Gastroesophageal sphincter (tissue), 4 donors: Measurements from ENCODE around the gene KCTD1. TPM values are rescaled to one million over a fixed set of nuclear protein-coding genes. Genes with fewer than 3 reads are reported as not detected.

Experiments
- ATAC-seq: fragments of 150-250 bp; one replicate; pipeline ENCODE4 v1.9.1; 2016; ENCODE audit warnings: mild to moderate bottlenecking, moderate library complexity
- H3K27ac ChIP-seq, 4 donors: fragments of 200-600 bp; sonication (generic) in 3 of 4; 1 replicate in 3 of 4; 2 replicates in 1 of 4; pipeline ENCODE4 v1.5.1; 2016 to 2019
- H3K27me3 ChIP-seq: fragments of 200-600 bp; sonication (generic); one replicate; pipeline ENCODE4 v1.5.1; 2019
- H3K36me3 ChIP-seq, 2 donors: fragments of 200-600 bp; sonication (generic); one replicate each; pipeline ENCODE4 v1.5.1; 2019; ENCODE audit warnings: control low read depth in 1 of 2
- H3K4me1 ChIP-seq, 3 donors: fragments of 200-600 bp; sonication (generic); 1 replicate in 2 of 3; 2 replicates in 1 of 3; pipeline ENCODE4 v1.5.1; 2016 to 2019; ENCODE audit warnings: control low read depth in 2 of 3
- H3K4me3 ChIP-seq, 2 donors: fragments of 200-600 bp; sonication (generic); one replicate each; pipeline ENCODE4 v1.5.1; 2019; ENCODE audit warnings: mild to moderate bottlenecking in 1 of 2, moderate library complexity in 1 of 2
- H3K9me3 ChIP-seq, 3 donors: fragments of 200-600 bp; sonication (generic); one replicate each; pipeline ENCODE4 v1.5.1; 2017 to 2019; ENCODE audit warnings: control low read depth in 2 of 3
- EP300 ChIP-seq: sonication (generic); formaldehyde crosslinking; IDR thresholded peaks from one replicate; pipeline ENCODE4 v1.6.1; 2017; ENCODE audit warnings: antibody characterized with exemption, mild to moderate bottlenecking
- POLR2A ChIP-seq, 2 donors: fragments of 450-650 bp; IDR thresholded peaks; one replicate each; pipeline ENCODE4 v1.6.1; 2017; ENCODE audit warnings: antibody characterized with exemption in 2 of 2, mild to moderate bottlenecking in 2 of 2, moderate library complexity in 1 of 2
- POLR2AphosphoS5 ChIP-seq: sonication (generic); formaldehyde crosslinking; IDR thresholded peaks from one replicate; pipeline ENCODE4 v1.6.1; 2017; ENCODE audit warnings: antibody characterized with exemption
- WGBS, 2 donors: methylation state at CpG; one replicate each; pipeline ENCODE4 v1.1.5; 2018; ENCODE audit warnings: low coverage in 1 of 2; 5-methylcytosine and 5-hydroxymethylcytosine counted together
- total RNA-seq, 4 donors: library from RNA; depleted of rRNA; stranded (reverse); fragments of >200 nt; gene quantifications; one replicate each; pipeline ENCODE4 v1.1.0, GENCODE V29; 2016
- TF ChIP-seq, protein P1 (sequence below), 4 experiments: fragments of 200-600 bp in 2 of 4; fragments of 450-650 bp in 2 of 4; sonication (generic) in 1 of 4; IDR thresholded peaks; one replicate each; pipeline ENCODE4 v1.5.1; 2017 to 2019; ENCODE audit warnings: antibody characterized with exemption in 4 of 4, mild to moderate bottlenecking in 2 of 4, moderate library complexity in 2 of 4

Gene KCTD1
- total RNA-seq, 4 donors from 2014 or later: 13.6 to 17.1 (median 16.6) TPM

DNA sequence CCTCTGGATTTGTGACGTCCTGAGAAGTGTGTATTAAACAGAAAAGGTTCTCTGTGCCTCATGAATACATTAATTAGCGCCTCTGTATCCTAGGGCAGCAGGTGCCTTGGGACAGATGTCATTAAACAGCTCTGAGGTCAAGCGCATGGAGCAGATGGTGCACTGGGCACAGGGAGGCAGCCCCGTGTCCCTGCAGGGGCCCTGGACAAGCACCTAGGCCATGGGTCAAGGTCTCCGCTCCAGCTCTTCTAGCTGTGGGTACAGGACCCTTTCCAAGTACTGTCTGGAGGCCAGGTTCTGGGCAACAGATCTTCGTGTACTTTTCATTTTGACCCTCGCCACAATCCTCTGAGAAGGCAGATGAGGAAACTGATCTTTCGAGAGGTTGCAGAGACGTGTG is 126.4 kb downstream of the KCTD1 start:
- WGBS, 2 donors: 90% methylated on average over 2 of the region's 9 CpGs; no CpG with 5 or more reads in 1 of the 2 donors
- no peak for ATAC-seq

DNA sequence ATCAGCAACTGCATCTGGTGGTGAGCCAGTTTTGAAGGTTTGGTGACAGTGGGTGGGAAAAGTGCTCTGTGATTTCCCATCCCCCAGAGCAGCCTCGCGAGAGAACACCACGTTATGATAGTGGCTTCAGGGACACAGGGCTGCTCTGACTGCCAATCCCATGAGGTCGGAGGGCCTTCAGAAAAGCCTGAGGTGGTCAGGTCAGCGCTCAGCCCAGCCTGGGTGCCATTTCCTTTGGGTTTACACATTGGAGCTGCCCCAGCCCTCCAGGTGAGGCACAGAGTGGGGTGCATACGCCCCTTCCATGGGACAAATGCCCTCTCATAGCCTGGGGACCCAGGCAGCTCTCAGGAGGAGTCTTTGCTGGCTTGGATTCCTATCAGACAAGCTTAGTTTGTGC is 126.8 kb downstream of the KCTD1 start:
- ATAC-seq: no peak
- TF ChIP-seq POLR2A (IDR thresholded peaks at IDR 0.05): no peak
- TF ChIP-seq EP300: no peak
- TF ChIP-seq, protein P1, sequence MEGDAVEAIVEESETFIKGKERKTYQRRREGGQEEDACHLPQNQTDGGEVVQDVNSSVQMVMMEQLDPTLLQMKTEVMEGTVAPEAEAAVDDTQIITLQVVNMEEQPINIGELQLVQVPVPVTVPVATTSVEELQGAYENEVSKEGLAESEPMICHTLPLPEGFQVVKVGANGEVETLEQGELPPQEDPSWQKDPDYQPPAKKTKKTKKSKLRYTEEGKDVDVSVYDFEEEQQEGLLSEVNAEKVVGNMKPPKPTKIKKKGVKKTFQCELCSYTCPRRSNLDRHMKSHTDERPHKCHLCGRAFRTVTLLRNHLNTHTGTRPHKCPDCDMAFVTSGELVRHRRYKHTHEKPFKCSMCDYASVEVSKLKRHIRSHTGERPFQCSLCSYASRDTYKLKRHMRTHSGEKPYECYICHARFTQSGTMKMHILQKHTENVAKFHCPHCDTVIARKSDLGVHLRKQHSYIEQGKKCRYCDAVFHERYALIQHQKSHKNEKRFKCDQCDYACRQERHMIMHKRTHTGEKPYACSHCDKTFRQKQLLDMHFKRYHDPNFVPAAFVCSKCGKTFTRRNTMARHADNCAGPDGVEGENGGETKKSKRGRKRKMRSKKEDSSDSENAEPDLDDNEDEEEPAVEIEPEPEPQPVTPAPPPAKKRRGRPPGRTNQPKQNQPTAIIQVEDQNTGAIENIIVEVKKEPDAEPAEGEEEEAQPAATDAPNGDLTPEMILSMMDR (IDR thresholded peaks at IDR 0.05): no peak
- TF ChIP-seq POLR2AphosphoS5: no peak
- no peaks in the 10 kb centered on the region for H3K27me3 ChIP-seq
- H3K9me3 ChIP-seq: no peaks in the 10 kb centered on the region
- H3K4me1 ChIP-seq: no peaks in the 10 kb centered on the region
- H3K36me3 ChIP-seq: no peaks in the 10 kb centered on the region
- H3K4me3 ChIP-seq: no peak overlapping the region
- no peak overlapping the region for H3K27ac ChIP-seq
- WGBS, 2 donors: 80% methylated on average over 2 of the region's 6 CpGs; no CpG with 5 or more reads in 1 of the 2 donors

More for the DNA sequence above, 126.4 kb downstream of the KCTD1 start:
- H3K9me3 ChIP-seq: no peaks in the 10 kb centered on the region
- no peaks in the 10 kb centered on the region for H3K27me3 ChIP-seq
- TF ChIP-seq EP300: no peak
- TF ChIP-seq POLR2AphosphoS5: no peak
- no peaks in the 10 kb centered on the region for H3K36me3 ChIP-seq
- H3K4me3 ChIP-seq: no peak overlapping the region
- H3K4me1 ChIP-seq: no peaks in the 10 kb centered on the region
- H3K27ac ChIP-seq: no peak overlapping the region

DNA sequence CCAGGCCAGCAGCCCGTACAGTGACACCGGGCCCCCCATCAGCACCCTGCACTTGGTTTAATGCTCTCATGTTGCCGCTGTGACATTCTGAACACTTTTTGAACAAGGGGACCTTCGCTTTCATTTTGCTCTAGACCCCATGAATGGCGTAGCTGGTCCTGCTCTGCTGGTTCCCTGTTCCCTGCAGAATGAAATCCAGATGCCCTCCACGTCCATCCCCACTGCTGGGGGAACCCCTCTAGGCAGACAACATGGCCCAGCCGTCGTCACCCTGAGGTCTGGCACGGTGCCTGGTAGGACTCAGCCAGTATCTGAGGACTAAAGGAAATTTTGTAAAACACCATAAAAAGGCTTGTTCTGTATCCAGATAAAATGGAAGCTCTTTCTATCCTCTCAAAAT is 128.6 kb downstream of the KCTD1 start:
- Histone ChIP-seq H3K4me1 (no peaks in the 10 kb centered on the region), H3K36me3 (no peaks in the 10 kb centered on the region), H3K27me3 (no peaks in the 10 kb centered on the region), H3K27ac (no peak overlapping the region), H3K9me3 (no peaks in the 10 kb centered on the region), H3K4me3 (no peak overlapping the region)
- no peak for ATAC-seq
- 78 to 84% methylated on average over 5 of the region's 9 CpGs for WGBS, 2 donors
- TF ChIP-seq POLR2A (IDR thresholded peaks at IDR 0.05) (no peak), POLR2AphosphoS5 (no peak), EP300 (no peak)
- TF ChIP-seq, protein P1 (IDR thresholded peaks at IDR 0.05): no peak

DNA sequence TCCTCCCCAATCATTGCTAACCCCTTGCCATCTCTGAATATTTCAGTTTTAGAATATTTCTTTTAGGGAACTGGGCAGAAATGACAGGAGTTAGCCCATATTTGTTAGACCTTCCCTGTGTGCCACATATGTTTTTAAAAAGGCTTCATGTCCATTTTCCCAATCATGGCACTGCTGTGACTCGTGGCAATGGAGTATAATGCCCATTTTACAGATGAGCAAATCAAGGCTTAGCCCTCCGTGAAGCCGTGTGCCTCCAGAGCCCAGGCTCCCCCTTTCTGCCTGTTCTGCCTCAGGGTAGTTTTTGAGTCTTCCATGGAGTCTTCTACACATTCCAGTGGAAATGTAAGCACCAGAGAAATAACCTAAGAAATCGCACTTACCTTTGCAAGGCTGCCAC is 130.1 kb downstream of the KCTD1 start:
- WGBS, 2 donors: 88 to 90% methylated on average over 2 to 4 of the region's 4 CpGs
- Histone ChIP-seq H3K36me3 (no peaks in the 10 kb centered on the region), H3K27me3 (no peaks in the 10 kb centered on the region), H3K4me3 (no peak overlapping the region), H3K9me3 (no peaks in the 10 kb centered on the region), H3K27ac (no peak overlapping the region), H3K4me1 (no peaks in the 10 kb centered on the region)
- TF ChIP-seq, protein P1 (IDR thresholded peaks at IDR 0.05): no peak
- no peak for TF ChIP-seq POLR2AphosphoS5
- no peak for TF ChIP-seq EP300
- TF ChIP-seq POLR2A (IDR thresholded peaks at IDR 0.05): no peak
- ATAC-seq: no peak

DNA sequence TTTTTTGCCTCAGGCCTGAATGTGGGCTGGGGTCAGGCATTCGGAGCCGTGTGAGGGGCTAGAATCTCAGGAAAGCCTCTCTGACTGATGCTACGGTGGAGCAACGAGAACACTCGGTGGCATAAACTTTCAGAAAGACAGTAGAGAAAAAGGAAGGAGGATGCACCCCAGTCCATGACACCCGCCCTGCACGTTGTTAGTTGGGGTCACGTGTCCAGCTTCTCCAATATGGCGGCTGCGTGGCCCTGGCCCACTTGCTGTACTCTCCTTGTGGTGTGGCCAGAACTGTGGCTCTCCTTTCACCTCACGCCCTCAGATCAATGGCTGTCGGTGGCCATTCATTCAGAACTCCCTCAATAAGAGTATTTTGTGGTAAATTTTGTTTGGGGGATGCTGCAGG is 131.2 kb downstream of the KCTD1 start:
- Histone ChIP-seq H3K27ac (no peak overlapping the region), H3K4me1 (no peaks in the 10 kb centered on the region), H3K27me3 (no peaks in the 10 kb centered on the region), H3K4me3 (no peak overlapping the region), H3K9me3 (no peaks in the 10 kb centered on the region), H3K36me3 (no peaks in the 10 kb centered on the region)
- TF ChIP-seq, protein P1 (IDR thresholded peaks at IDR 0.05): no peak
- TF ChIP-seq EP300: no peak
- TF ChIP-seq POLR2AphosphoS5: no peak
- TF ChIP-seq POLR2A (IDR thresholded peaks at IDR 0.05): no peak
- no peak for ATAC-seq
- 93% methylated on average over 9 of the region's 12 CpGs; no CpG with 5 or more reads in 1 of the 2 donors for WGBS, 2 donors
